Measurements from ENCODE around the gene DYRK4. TPM values are rescaled to one million over a fixed set of nuclear protein-coding genes. Genes with fewer than 3 reads are reported as not detected.

The DYRK4 gene
- total RNA-seq, 1 donor from 2014 or later: 29.1 TPM

GRCh38 chr12:4621511-4621910, 59.5 kb downstream of the DYRK4 start:
- DNase-seq (ENCODE audit: low spot score): no peak

- DNase-seq (ENCODE audit: low spot score): no peak
These were observed 64.5 kb downstream of the DYRK4 start for GRCh38 chr12:4626543-4626942.

GRCh38 chr12:4628406-4628805, 66.4 kb downstream of the DYRK4 start:
- DNase-seq (ENCODE audit: low spot score): no peak

GRCh38 chr12:4630262-4630661, 68.3 kb downstream of the DYRK4 start:
- no peak for DNase-seq (ENCODE audit: low spot score)

GRCh38 chr12:4643747-4644146, 81.7 kb downstream of the DYRK4 start:
- DNase-seq (ENCODE audit: low spot score): no peak

GRCh38 chr12:4645023-4645422, 83.0 kb downstream of the DYRK4 start:
- no peak for DNase-seq (ENCODE audit: low spot score)

GRCh38 chr12:4648104-4648500, 86.1 kb downstream of the DYRK4 start:
- DNase-seq (ENCODE audit: low spot score): no peak

GRCh38 chr12:4648501-4649357, 86.7 kb downstream of the DYRK4 start, which contains the start of the genes AKAP3 and NDUFA9:
AKAP3 (minus strand) TSS chr12:4649051; CDS start chr12:4638196, 10,855 bp downstream.
NDUFA9 (plus strand) TSS chr12:4649114; CDS start chr12:4649127, 13 bp downstream.
- DNase-seq (ENCODE audit: low spot score): peak; percentile 90

GRCh38 chr12:4649358-4649661, 87.3 kb downstream of the DYRK4 start:
- no peak for DNase-seq (ENCODE audit: low spot score)

GRCh38 chr12:4653257-4653656, 91.2 kb downstream of the DYRK4 start:
- DNase-seq (ENCODE audit: low spot score): no peak

GRCh38 chr12:4653691-4654090, 91.7 kb downstream of the DYRK4 start:
- no peak for DNase-seq (ENCODE audit: low spot score)

Other genes starting within 250 kb of the DYRK4 start
- 14.1 TPM for gene TIGAR, start 241.0 kb upstream of the DYRK4 start, total RNA-seq
- 0.06 TPM for gene FGF23, start 182.5 kb upstream of the DYRK4 start, total RNA-seq
- not detected for gene FGF6, start 116.4 kb upstream of the DYRK4 start, total RNA-seq
- 1.1 TPM for gene RAD51AP1, start 23.3 kb upstream of the DYRK4 start, total RNA-seq
- 1.0 TPM for gene AKAP3, start 86.8 kb downstream of the DYRK4 start, total RNA-seq
- gene NDUFA9, start 86.9 kb downstream of the DYRK4 start, total RNA-seq: 69.9 TPM
- gene GALNT8, start 158.2 kb downstream of the DYRK4 start, total RNA-seq: 0.43 TPM